ENCODE results near the gene EBF4.

GRCh38 chr20:2663364-2663886 lies 29.2 kb upstream of the EBF4 start:
- TF ChIP-seq CTCF (IDR thresholded peaks at IDR 0.05; ENCODE audit: low read depth, low read length, poor library complexity, severe bottlenecking): no peak
- no peak for TF ChIP-seq EZH2phosphoT487 (IDR thresholded peaks at IDR 0.05; ENCODE audit: borderline replicate concordance, low read length)

All from DOHH2 (cell line).